HEK293 (cell line): Measurements from ENCODE around the gene COTL1.

Experiments used
- CTCF ChIA-PET: fragments of 350-600 bp; formaldehyde crosslinking; extraction: SDS; loops from one replicate; lab custom pipeline; 2021; ENCODE audit warnings: antibody characterized with exemption; lab: Yijun Ruan, JAX
- POLR2A ChIA-PET: fragments of 300-600 bp; formaldehyde crosslinking; extraction: SDS; loops from one replicate; lab custom pipeline; 2020; ENCODE audit warnings: antibody characterized with exemption, inconsistent platforms; lab: Yijun Ruan, JAX
- H3K27ac ChIP-seq: fragments of 200-500 bp; sonication (Bioruptor generic); 2 replicates; pipeline ENCODE4 v1.5.1; 2014; ENCODE audit warnings: low read depth, low read length, control low read depth, inconsistent platforms; ENCODE audit errors: extremely low read depth
- H3K36me3 ChIP-seq, 2 experiments: fragments of 200-500 bp in 1 of 2; sonication (Bioruptor generic) in 1 of 2; 1 replicate in 1 of 2; 2 replicates in 1 of 2; pipeline ENCODE4 v1.5.1; 2014 to 2017; ENCODE audit warnings: inconsistent platforms in 2 of 2, low read length in 2 of 2; ENCODE audit not compliant: control insufficient read depth in 2 of 2, insufficient read depth in 1 of 2
- H3K4me1 ChIP-seq: fragments of 200-500 bp; sonication (Bioruptor generic); 2 replicates; pipeline ENCODE4 v1.5.1; 2014; ENCODE audit warnings: mild to moderate bottlenecking, low read length, inconsistent platforms; ENCODE audit not compliant: control insufficient read depth, insufficient read depth
- H3K4me3 ChIP-seq: 2 replicates; pipeline ENCODE4 v1.5.1; 2011; ENCODE audit warnings: low read depth, mild to moderate bottlenecking, control low read depth, low read length, moderate library complexity
- H3K9me3 ChIP-seq: fragments of 200-500 bp; sonication (Bioruptor generic); 2 replicates; pipeline ENCODE4 v1.5.1; 2014; ENCODE audit warnings: low read depth, low read length, inconsistent platforms; ENCODE audit not compliant: control insufficient read depth, insufficient read depth
- PRDM10 ChIP-seq: fragments of 450-650 bp; formaldehyde crosslinking; IDR thresholded peaks from 2 replicates; pipeline ENCODE4 v1.5.1; 2016; ENCODE audit warnings: missing biosample characterization, missing genetic modification characterization
- PRDM4 ChIP-seq: fragments of 450-650 bp; formaldehyde crosslinking; IDR thresholded peaks from 2 replicates; pipeline ENCODE4 v1.5.1; 2017; ENCODE audit warnings: missing biosample characterization, missing genetic modification characterization
- PRDM6 ChIP-seq: fragments of 450-650 bp; formaldehyde crosslinking; IDR thresholded peaks from 2 replicates; pipeline ENCODE4 v1.5.1; 2017; ENCODE audit warnings: missing biosample characterization, missing genetic modification characterization
- ZBTB10 ChIP-seq: fragments of 450-650 bp; formaldehyde crosslinking; IDR thresholded peaks from 2 replicates; pipeline ENCODE4 v1.5.1; 2016; ENCODE audit warnings: missing biosample characterization, missing genetic modification characterization
- ZBTB17 ChIP-seq: fragments of 450-650 bp; formaldehyde crosslinking; IDR thresholded peaks from 2 replicates; pipeline ENCODE4 v1.5.1; 2016; ENCODE audit warnings: missing biosample characterization, missing genetic modification characterization
- ZNF169 ChIP-seq: fragments of 450-650 bp; formaldehyde crosslinking; IDR thresholded peaks from 2 replicates; pipeline ENCODE4 v1.5.1; 2016; ENCODE audit warnings: missing biosample characterization, missing genetic modification characterization
- ZNF175 ChIP-seq: fragments of 450-650 bp; formaldehyde crosslinking; IDR thresholded peaks from 2 replicates; pipeline ENCODE4 v1.5.1; 2016; ENCODE audit warnings: missing biosample characterization, missing genetic modification characterization
- ZNF19 ChIP-seq: fragments of 450-650 bp; formaldehyde crosslinking; IDR thresholded peaks from 2 replicates; pipeline ENCODE4; 2016; ENCODE audit warnings: missing biosample characterization, missing genetic modification characterization, low read depth
- ZNF350 ChIP-seq: fragments of 450-650 bp; formaldehyde crosslinking; IDR thresholded peaks from 2 replicates; pipeline ENCODE4 v1.5.0; 2017; ENCODE audit warnings: missing biosample characterization, mild to moderate bottlenecking, missing genetic modification characterization
- ZNF366 ChIP-seq: fragments of 450-650 bp; formaldehyde crosslinking; conservative IDR thresholded peaks from 2 replicates; pipeline ENCODE4 v1.5.1; 2016; ENCODE audit warnings: missing biosample characterization, missing genetic modification characterization
- ZNF473 ChIP-seq: fragments of 450-650 bp; formaldehyde crosslinking; IDR thresholded peaks from 2 replicates; pipeline ENCODE4 v1.5.1; 2017; ENCODE audit warnings: missing biosample characterization, missing genetic modification characterization
- ZNF48 ChIP-seq: fragments of 450-650 bp; formaldehyde crosslinking; IDR thresholded peaks from 2 replicates; pipeline ENCODE4 v1.5.1; 2016; ENCODE audit warnings: missing biosample characterization, missing genetic modification characterization
- ZNF518A ChIP-seq: fragments of 450-650 bp; formaldehyde crosslinking; conservative IDR thresholded peaks from 2 replicates; pipeline ENCODE4 v1.5.1; 2016; ENCODE audit warnings: low read depth, missing biosample characterization, missing genetic modification characterization
- ZNF521 ChIP-seq: fragments of 450-650 bp; formaldehyde crosslinking; IDR thresholded peaks from 2 replicates; pipeline ENCODE4 v1.5.1; 2017; ENCODE audit warnings: missing biosample characterization, mild to moderate bottlenecking, missing genetic modification characterization
- ZNF529 ChIP-seq: fragments of 450-650 bp; formaldehyde crosslinking; IDR thresholded peaks from 2 replicates; pipeline ENCODE4 v1.5.1; 2017; ENCODE audit warnings: missing genetic modification characterization, missing biosample characterization; ENCODE audit not compliant: insufficient replicate concordance
- ZNF623 ChIP-seq: fragments of 450-650 bp; formaldehyde crosslinking; IDR thresholded peaks from 2 replicates; pipeline ENCODE4 v1.5.1; 2016; ENCODE audit warnings: missing biosample characterization, missing genetic modification characterization
- ZNF707 ChIP-seq: fragments of 450-650 bp; formaldehyde crosslinking; IDR thresholded peaks from 2 replicates; pipeline ENCODE4 v1.5.1; 2016; ENCODE audit warnings: missing biosample characterization, missing genetic modification characterization
- ZNF747 ChIP-seq: fragments of 450-650 bp; formaldehyde crosslinking; IDR thresholded peaks from 2 replicates; pipeline ENCODE4 v1.5.1; 2016; ENCODE audit warnings: missing biosample characterization, missing genetic modification characterization
- ZNF837 ChIP-seq: fragments of 450-650 bp; formaldehyde crosslinking; IDR thresholded peaks from 2 replicates; pipeline ENCODE4 v1.5.1; 2016; ENCODE audit warnings: missing biosample characterization, missing genetic modification characterization

COTL1 gene

GRCh38 chr16:84565669-84566495 is 52.0 kb downstream of the COTL1 start (continued):
- no peak for TF ChIP-seq ZNF518A (tag by site-specific recombination)
- no peak for TF ChIP-seq ZNF48 (tag by site-specific recombination)
- no peak for TF ChIP-seq ZNF169 (tag by site-specific recombination)
- no peak for TF ChIP-seq ZBTB10
- TF ChIP-seq, all 188 proteins: peak for 0

GRCh38 chr16:84563786-84564420 is 54.0 kb downstream of the COTL1 start:
- Histone ChIP-seq H3K36me3 (peaks cover 0 to 14% of the 10 kb centered on the region in 2 experiments; a peak in 1 of 3 replicates), H3K9me3 (no peaks in the 10 kb centered on the region), H3K27ac (no peak overlapping the region), H3K4me3 (no peak overlapping the region), H3K4me1 (no peaks in the 10 kb centered on the region)
- ChIA-PET POLR2A (no interaction called here), CTCF (interaction anchor here (0.5 to 0.7 kb wide), 2 partner anchors 20 to 53 kb away, joined by 3 to 4 read pairs; no protein-coding TSS in a partner anchor)
- TF ChIP-seq ZNF707 (tag by site-specific recombination) = no peak
- no peak for TF ChIP-seq ZNF747 (tag by site-specific recombination)
- no peak for TF ChIP-seq ZNF169 (tag by site-specific recombination)
- TF ChIP-seq PRDM10 (tag by site-specific recombination) = no peak
- no peak for TF ChIP-seq ZNF529 (tag by site-specific recombination)
- TF ChIP-seq ZNF473 (tag by site-specific recombination) = no peak
- TF ChIP-seq ZNF521 (tag by site-specific recombination) = no peak
- no peak for TF ChIP-seq ZNF350
- TF ChIP-seq ZNF366 (tag by site-specific recombination) = no peak
- TF ChIP-seq ZNF175 (tag by site-specific recombination) = no peak
- TF ChIP-seq PRDM6 (tag by site-specific recombination) = no peak
- no peak for TF ChIP-seq ZNF623
- no peak for TF ChIP-seq ZBTB17 (tag by site-specific recombination)
- no peak for TF ChIP-seq ZNF19
- no peak for TF ChIP-seq ZNF837 (tag by site-specific recombination)
- TF ChIP-seq PRDM4 (tag by site-specific recombination) = no peak
